SH-SY5Y (cell line): ENCODE data around the gene DUOXA1.

Experiments used
- GATA2 ChIP-seq: IDR thresholded peaks from 2 replicates; pipeline ENCODE4 v1.6.1; 2011; ENCODE audit warnings: mild to moderate bottlenecking, low read depth, low read length
- GATA3 ChIP-seq: IDR thresholded peaks from 2 replicates; pipeline ENCODE4 v1.6.1; 2011; ENCODE audit warnings: low read depth, mild to moderate bottlenecking, low read length, moderate library complexity

DNA sequence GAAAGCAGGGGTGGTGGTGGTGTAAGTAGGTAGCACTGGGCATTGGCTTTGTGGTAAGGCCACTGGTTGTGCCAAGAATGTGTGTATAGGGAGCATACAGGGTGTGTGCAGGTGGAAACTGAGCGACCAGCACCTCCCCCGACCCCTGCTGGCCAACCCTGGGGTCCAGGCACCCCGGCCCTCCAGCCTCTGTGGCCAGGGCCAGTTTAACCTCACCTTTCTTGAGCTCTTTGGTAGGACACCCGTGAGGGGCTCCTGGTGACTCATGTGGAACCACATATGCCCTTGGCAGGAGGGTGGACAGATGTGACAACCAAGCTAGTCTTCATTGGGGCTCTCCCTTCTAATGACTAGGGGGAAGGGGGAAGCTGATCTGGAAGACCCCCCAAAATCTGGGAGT is 38.6 kb upstream of the DUOXA1 start:
- no peak for TF ChIP-seq GATA2
- no peak for TF ChIP-seq GATA3
